Measurements from ENCODE around the gene CLEC3A.
"Not testable (repeated sequence)": the region's sequence is repeated elsewhere in the genome, so short reads cannot be mapped to it uniquely, and the experiment has no call there.

CLEC3A gene, protein sequence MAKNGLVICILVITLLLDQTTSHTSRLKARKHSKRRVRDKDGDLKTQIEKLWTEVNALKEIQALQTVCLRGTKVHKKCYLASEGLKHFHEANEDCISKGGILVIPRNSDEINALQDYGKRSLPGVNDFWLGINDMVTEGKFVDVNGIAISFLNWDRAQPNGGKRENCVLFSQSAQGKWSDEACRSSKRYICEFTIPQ

GRCh38 chr16:78022347-78023060 is at the start of gene CLEC3A:
CLEC3A (plus strand) TSS chr16:78022548; CDS start chr16:78022627, 79 bp downstream.
- no peak for DNase-seq

DNA sequence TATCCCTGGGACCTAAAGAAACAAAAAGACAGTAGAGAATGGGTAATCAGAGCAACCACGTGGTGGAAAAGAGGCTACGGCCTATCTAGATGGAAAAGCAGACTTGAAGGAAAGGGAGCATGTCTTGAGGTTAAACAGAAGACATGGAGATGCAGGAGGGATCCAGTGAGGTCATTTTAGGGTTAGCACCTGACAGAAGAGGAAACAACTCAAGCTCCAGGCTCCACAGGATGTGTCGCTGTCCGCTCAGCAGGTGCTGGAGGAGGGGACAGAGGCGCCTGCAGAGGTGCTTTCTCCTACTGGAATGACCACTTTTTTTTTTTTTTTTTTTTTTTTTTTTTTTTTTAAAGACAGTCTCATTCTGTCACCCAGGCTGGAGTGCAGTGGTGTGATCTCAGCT is 47.5 kb upstream of the CLEC3A start:
- DNase-seq: no peak

DNA sequence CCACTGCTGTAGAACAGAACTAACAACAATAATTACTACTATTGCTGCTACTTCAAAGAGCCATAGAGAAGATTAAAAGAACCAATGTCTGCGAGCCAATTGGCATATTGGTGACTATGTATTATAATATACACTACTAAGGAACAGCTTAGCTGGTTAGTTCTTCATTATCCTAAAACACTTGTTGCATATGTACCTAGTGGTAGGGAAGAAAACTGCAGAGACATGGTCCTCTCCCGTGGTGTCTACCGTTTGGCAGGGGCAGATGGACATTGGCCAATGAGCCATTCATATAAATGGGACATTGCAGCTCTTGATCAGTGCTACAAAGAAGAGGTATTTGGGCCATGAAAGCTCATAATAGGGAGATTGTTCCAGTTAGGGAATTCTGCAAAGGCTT is 46.4 kb upstream of the CLEC3A start:
- no peak for DNase-seq

DNA sequence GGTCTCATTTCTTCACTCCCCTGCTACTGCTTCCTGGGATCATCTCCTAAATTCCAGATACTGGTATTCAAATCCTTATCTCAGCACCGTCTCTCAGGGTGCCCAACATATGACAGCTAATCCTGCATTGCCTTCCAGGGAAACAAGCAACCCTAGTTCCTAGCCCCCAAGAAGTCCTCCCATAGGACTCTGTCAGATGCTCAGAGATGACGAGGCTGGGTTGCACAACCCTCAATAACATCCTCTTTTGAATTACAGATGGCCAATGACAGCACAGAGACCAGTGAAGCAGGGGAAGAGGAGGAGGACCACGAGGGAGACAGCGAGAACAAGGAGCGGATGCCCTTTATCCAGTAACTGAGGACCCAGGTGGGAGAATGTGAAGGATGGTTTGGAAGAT is 45.0 kb upstream of the CLEC3A start:
- no peak for DNase-seq

- no peak for DNase-seq
These were observed 37.2 kb upstream of the CLEC3A start for GRCh38 chr16:77985111-77985510.

GRCh38 chr16:77986011-77986740 is 36.2 kb upstream of the CLEC3A start:
- no peak for DNase-seq

- no peak for DNase-seq
These were observed 34.5 kb upstream of the CLEC3A start for GRCh38 chr16:77987810-77988209.

- no peak for DNase-seq
These were observed 32.5 kb upstream of the CLEC3A start for GRCh38 chr16:77989846-77990245.

GRCh38 chr16:77991701-77992100 is 30.6 kb upstream of the CLEC3A start:
- no peak for DNase-seq

GRCh38 chr16:77992381-77992780 is 30.0 kb upstream of the CLEC3A start:
- not testable (repeated sequence) for DNase-seq

- DNase-seq: peak; percentile 41
These were observed 29.0 kb upstream of the CLEC3A start for GRCh38 chr16:77993111-77993985.

GRCh38 chr16:77995843-77996455 is 26.4 kb upstream of the CLEC3A start:
- no peak for DNase-seq

DNA sequence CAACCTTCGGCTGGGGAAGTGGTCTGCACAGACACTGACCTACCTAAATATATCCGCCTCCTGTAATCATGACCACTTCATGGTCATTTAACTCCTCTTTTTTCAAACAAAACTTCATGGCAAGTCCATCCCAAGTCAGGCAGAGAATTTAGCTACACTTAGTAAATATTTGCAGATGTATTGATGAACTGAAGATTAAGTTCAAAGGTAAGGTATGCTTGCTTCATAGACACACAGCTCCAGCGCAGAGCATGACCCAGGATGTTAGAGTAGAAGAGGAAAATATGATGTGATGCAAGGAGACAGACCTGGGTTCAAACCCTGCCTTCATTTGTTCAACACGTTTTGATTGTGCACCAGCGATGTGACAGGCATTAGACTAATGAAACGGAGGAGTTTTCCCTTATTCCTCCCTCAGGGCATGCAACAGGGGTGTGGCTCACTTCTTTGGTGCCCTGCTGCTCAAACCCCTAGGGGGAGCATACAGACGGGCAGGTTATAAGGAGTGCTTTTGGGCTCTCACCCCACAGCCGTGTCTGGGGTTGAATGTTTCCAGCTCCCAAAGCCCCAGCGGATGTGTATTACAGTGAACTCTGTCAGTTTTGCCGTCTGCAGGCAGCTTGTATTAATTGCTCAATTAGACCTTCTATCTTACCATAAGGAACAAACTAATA is 23.9 kb upstream of the CLEC3A start:
- DNase-seq: no peak

- DNase-seq: no peak
These were observed 20.8 kb upstream of the CLEC3A start for GRCh38 chr16:78001451-78002025.

DNA sequence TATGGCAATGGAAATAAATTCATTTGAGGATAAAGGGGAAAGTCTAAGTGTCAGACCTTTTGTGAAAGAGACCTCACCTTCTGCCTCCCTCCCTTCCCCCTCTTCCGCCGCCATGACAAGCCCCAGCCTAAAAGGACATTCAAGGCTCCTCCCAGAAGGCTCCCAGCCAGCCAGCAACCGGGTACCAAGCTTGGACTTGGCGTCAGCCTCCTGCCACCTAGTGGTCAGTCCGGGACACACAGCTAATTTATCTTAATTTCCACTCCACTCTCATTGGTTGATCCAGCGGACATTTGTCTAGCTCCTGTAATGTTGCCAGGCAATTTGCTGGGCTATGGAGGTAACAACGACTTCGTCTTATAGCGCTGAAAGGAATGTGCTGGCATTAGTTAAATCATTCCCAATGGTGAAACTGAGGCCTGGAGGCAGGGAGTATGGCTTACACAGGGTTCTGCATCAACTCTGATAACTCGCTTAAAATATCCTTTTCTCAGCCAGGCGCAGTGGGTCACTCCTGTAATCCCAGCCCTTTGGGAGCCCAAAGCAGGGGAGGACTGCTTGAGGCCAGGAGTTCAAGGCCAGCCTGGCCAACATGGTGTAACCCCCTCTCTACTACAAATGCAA is 19.3 kb upstream of the CLEC3A start:
- peak; percentile 80 for DNase-seq

DNA sequence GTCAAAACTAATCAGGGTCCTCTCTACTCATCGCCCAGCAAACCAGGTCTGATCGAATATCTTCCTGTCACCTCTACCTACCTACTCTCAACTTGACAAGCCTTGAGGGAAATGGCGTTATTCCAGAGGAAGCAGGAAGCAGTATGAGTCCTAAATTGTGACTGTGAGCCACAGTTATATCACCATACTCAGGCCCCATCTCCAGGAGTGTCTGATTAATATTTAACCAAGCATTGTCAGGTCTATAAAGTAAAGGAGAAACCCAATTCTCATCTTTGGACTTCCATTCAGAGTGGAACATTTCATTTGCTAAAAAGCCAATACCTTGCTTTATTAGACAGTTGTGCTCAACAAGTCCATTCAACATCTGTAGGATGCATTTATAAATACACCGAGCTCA is 17.8 kb upstream of the CLEC3A start:
- no peak for DNase-seq

DNA sequence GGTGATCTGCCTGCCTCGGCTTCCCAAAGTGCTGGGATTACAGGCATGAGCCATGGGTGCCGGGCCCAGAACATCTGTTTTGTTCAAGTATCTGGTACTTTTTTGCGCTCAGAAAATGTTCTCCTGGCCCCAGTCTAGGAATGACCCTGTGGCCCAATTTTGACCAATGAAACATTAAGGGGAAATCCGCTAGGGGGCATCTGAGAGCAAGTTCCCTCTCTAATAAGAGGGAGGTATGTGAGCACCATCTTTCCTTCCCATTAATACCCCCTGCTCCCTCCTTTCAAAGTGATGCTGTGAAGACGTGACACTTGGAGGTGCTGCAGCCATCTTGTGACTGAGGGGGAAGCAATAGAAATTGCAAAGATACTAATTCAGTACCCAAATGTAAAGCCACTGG is 16.5 kb upstream of the CLEC3A start:
- no peak for DNase-seq

DNA sequence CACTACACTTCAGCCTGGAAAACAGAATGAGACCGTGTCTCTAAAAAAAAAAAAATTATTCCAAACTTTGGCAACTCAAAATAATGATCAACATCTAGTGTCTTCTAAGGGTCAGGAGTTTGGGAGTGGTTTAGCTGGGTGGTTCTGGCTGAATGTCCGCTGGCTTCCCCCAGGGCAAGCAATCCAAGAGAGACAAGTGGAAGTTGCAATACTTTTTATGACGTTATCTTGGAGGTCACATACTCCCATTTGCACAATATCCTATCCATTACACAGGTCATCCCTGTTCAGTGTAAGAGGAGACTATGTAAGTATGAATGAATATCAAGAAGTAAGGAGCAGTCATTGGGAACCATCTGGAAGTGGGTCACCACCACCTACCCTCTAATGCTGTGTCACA is 15.2 kb upstream of the CLEC3A start:
- no peak for DNase-seq

- no peak for DNase-seq
These were observed 1.8 kb downstream of the CLEC3A start for GRCh38 chr16:78024159-78024558.

GRCh38 chr16:78025631-78026030 is 3.3 kb downstream of the CLEC3A start:
- DNase-seq: no peak

- no peak for DNase-seq
These were observed 5.7 kb downstream of the CLEC3A start for GRCh38 chr16:78028018-78028417.

Measured in DMS 273 treated with DMSO at 0.1 percent for 48 hours (cell line).